Activated T-cell treated with anti-CD3 and anti-CD28 coated beads, Interleukin-2, amount 50 U/mL, for 1 hour (primary cell): ENCODE results near the gene ZDHHC20.
"Not testable (repeated sequence)": the region's sequence is repeated elsewhere in the genome, so short reads cannot be mapped to it uniquely, and the experiment has no call there.

Source experiments
- DNase-seq: peaks from one replicate; pipeline ENCODE4 v3.0.0-alpha.2; 2020

ZDHHC20 gene

DNA sequence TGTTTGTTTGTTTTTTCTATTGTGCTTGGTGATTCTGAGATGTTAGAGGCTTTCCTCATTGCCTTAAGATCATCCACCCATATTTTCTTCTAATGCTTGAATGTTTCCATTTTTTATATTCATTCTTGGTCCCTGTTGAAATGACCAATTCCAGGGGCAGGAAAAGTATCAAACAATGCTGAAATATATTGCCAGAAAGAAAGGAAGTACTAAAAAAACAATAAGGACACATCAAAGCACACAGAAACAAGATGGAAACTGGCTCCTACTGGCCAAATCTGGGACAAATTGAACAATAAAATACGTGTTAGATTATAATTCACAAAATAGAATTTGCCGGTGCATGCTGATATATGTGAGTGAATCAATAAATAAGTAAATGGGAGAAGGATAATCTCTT is 23.9 kb downstream of the ZDHHC20 start:
- no peak for DNase-seq

- DNase-seq: no peak
Measured at GRCh38 chr13:21434588-21434987, 24.5 kb downstream of the ZDHHC20 start.

- DNase-seq: no peak
Measured at GRCh38 chr13:21429211-21429610, 29.9 kb downstream of the ZDHHC20 start.

DNA sequence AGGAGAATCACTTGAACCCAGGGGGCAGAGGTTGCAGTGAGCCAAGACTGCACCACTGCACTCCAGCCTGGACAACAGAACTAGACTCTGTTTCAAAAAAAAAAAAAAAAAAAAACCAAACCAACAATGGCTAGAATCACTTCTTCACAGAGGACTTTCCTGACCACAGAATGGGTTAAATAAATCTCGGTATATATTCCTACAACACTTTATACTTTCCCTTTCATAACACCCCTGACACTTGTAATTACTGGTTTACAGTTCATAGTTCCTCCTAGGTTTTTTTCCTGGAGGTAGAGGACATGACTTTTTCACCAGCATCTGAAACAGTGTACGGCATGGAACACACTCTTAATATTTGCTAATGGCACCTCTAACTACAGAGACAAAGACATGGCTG is 31.4 kb downstream of the ZDHHC20 start:
- DNase-seq: no peak

- no peak for DNase-seq
Measured at GRCh38 chr13:21426238-21426637, 32.9 kb downstream of the ZDHHC20 start.

- DNase-seq: no peak
Measured at GRCh38 chr13:21420706-21421105, 38.4 kb downstream of the ZDHHC20 start.

- DNase-seq: no peak
Measured at GRCh38 chr13:21413013-21413412, 46.1 kb downstream of the ZDHHC20 start.

DNA sequence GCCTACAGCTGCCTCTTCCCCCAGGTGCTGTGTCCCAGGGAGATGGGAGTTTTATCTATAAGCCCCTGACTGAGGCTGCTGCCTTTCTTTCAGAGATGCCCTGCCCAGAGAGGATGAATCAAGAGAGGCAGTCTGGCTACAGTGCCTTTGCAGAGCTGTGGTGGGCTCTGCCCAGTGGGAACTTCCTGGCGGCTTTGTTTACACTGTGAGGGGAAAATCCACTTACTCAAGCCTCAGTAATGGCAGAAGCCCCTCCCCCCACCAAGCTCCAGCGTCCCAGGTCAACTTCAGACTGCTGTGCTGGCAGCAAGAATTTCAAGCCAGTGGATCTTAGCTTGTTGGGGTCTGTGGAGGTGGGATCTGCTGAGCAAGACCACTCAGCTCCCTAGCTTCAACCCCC is 48.6 kb downstream of the ZDHHC20 start:
- not testable (repeated sequence) for DNase-seq

DNA sequence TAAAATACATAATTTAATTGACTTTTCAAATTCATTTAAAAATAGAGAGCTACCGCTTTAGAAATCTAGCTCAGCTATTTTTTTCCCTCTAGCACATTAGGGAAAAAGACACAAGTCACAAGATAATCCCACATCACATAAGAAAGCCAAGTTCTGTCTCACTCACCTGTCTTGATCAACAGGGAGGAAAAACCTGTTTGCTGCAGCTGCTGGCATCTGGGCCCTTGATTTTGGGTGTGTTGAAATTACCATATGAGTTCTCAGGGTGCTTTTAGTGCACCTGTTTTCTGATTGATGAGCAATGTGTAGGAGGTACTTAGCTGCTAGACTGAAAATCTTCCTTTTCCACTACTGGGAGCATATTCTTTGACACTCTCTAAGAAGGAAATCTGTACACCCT is 53.8 kb downstream of the ZDHHC20 start:
- DNase-seq: no peak

DNA sequence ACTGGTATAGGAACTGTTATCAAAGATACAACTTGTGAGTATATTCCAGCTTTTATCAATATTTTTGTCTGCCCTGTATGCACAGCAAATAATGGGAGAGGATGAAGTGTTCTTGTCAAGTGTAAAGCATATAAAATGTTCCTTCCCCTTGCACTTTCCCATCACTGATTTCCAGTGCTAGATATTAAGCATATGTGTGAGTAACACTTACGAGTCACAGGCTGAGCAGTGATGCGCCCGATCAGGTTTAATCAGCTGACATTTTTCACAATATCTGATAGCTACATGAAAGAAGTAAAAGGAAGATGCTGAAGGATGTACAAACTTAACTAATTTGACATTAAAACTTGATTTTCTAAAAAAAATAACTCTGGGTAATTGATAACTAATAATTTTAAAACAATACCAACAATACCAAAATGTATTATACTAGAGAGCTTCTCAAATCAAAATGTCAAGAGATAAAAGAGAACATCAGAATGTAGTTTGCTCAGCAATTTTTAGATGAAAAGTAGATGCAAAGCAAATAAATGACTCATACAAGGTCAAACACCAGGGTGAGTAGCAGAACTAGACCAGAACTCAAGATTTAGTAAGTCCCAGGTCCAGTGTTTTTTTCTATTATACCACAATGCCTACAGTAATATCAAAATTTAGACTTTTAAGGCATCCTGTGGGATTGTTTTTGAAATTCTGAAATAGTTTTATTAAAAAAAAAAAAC is 56.4 kb downstream of the ZDHHC20 start:
- no peak for DNase-seq

DNA sequence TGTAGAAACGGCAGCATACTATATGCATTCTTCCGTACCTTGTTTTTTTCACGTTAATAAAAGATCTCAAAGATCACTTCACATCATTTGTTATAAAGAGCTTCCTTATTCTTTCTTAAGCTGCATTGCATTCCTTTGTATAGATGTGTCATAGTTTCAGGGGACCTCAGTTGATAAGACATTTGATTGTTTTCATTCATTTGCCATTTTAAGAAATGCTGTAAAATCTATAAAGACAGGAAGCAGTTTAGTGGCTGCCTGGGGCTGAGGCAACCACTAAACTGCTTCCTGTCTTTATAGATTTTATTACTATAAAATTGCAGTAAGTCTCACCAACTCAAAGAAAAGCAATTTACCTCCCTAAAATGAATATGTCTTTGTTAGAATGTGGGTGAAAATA is 59.4 kb downstream of the ZDHHC20 start:
- DNase-seq: no peak

GRCh38 chr13:21395953-21396352 is 63.1 kb downstream of the ZDHHC20 start:
- no peak for DNase-seq

DNA sequence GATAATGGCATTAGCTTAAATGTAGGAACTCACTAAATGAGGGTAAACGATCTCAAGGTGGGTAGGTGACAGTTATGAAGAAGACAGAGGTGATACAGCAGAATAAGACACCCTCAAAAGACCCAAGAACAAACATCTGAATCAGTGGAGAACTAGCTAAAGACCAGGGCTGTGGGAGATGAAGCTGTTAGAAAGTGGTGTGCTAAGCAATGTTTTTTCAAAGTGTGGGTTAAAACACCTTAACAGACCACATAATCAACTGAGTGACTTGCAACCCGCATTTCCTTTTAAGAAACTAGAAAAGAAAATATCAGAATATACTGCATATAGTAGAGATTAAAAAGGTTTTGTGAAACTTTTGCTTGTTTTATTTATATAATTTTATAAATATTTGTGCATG is 70.0 kb downstream of the ZDHHC20 start:
- DNase-seq: no peak

DNA sequence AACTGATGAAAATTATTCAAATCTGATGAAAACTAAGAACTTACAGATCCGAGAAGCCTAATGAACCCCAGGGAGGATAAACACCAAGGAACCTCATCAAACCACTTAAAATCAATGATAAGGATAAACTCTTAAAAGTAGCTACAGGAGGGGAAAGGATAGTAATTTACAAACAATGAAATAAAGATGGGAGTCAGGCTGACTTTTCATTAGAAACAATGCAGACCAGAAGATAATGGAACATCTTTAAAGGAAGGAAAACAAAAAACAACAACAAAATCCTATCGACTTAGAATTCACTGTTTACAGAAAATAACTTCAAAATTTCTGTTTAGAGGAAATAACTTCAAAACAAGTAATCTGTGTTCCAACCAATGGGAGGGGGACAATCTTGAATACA is 73.4 kb downstream of the ZDHHC20 start:
- no peak for DNase-seq

GRCh38 chr13:21383090-21383489 is 76.0 kb downstream of the ZDHHC20 start:
- DNase-seq: no peak

- DNase-seq: not testable (repeated sequence)
Measured at GRCh38 chr13:21376998-21377985, 81.8 kb downstream of the ZDHHC20 start.

- no peak for DNase-seq
Measured at GRCh38 chr13:21372530-21372929, 86.6 kb downstream of the ZDHHC20 start.

- no peak for DNase-seq
Measured at GRCh38 chr13:21371011-21371410, 88.1 kb downstream of the ZDHHC20 start.

DNA sequence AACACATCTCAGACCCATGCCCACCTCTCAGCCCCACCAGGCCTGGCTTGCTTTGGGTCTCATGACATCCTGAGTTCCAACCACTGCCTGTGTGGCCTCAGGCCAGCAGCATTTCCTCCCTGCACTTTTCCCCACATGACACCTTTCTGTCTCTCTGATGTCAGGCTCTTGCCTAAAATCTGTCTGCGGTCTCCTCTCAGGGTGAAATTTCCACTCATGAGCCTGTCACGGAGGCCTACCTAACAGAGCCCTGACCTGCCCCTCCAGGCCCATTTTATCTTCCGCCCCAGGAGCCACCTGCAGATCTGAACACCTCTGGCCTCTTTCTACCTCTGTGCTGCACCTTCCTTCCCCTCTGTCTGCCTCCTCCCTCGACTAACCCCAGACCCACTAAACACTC is 93.5 kb downstream of the ZDHHC20 start:
- DNase-seq: peak; percentile 27

DNA sequence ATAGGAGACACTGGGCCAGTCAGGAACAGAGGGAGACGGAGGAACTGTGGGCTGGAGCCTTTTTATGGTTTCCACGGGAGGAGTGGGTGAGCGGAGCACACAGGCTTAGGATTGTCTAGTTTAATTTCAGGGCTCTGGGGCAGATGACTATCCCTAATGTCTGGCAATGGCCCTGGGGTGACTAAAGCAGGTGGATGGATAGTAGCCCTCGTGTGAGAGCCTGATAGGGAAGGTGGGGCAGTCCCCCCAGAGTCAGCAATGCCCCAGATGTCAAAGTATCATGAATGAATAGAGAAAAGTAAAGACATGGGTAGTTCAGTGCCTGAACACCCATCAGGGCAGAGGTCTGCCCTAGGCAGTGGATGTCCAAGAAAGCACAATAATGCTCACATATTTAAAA is 94.2 kb downstream of the ZDHHC20 start:
- no peak for DNase-seq

- no peak for DNase-seq
Measured at GRCh38 chr13:21364357-21364756, 94.7 kb downstream of the ZDHHC20 start.

DNA sequence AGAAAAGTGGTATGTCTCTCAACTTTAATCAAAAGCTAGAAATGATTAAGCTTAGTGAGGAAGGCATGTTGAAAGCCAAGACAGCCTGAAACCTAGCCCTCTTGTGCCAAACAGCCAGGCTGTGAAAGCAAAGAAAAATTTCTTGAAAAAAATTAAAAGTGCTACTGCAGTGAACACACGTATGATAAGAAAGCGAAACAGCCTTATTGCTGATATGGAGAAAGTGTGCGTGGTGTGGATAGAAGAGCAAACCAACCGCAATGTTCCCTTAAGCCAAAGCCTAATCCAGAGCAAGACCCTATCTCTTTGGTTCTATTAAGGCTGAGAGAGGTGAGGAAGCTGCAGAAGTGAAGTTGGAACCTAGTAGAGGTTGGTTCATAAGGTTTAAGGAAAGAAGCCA is 96.4 kb downstream of the ZDHHC20 start:
- DNase-seq: no peak

- no peak for DNase-seq
Measured at GRCh38 chr13:21361706-21362105, 97.4 kb downstream of the ZDHHC20 start.

GRCh38 chr13:21361123-21361522 is 98.0 kb downstream of the ZDHHC20 start:
- no peak for DNase-seq
